SK-MEL-5 (cell line): ENCODE measurements around the gene KLHL36. TPM values are rescaled to one million over a fixed set of nuclear protein-coding genes. Genes with fewer than 3 reads are reported as not detected.

Experiments
- DNase-seq: peaks from one replicate; pipeline ENCODE4 v3.0.0-alpha.2; 2016; ENCODE audit warnings: low read depth, low spot score
- in situ Hi-C: cut with HindIII; loops from 2 replicates; pipeline ENCODE4 v1.10.0; 2016; ENCODE audit warnings: low sequenced_read_pairs, high pct_unique_total_duplicates, low pct_unique_long_range_greater_than_20kb
- total RNA-seq: library from RNA; depleted of rRNA; stranded (reverse); fragments of >200 nt; shearing (Covaris generic); gene quantifications from 2 replicates; pipeline ENCODE4 v1.2.3, GENCODE V29; 2014; rRNA removed

The KLHL36 gene
- total RNA-seq, 1 experiment from 2014 or later: 35.5 TPM

GRCh38 chr16:84700446-84701300, 52.4 kb downstream of the KLHL36 start:
- DNase-seq: peak; percentile 30
- in situ Hi-C loops: no loop called here

GRCh38 chr16:84703681-84704080, 55.4 kb downstream of the KLHL36 start:
- in situ Hi-C loops: no loop called here
- no peak for DNase-seq

- DNase-seq: no peak
- in situ Hi-C loops: no loop called here
These were observed 55.9 kb downstream of the KLHL36 start for GRCh38 chr16:84704253-84704652.

GRCh38 chr16:84706856-84707255, 58.5 kb downstream of the KLHL36 start:
- DNase-seq: no peak
- in situ Hi-C loops: no loop called here

- no peak for DNase-seq
- in situ Hi-C loops: no loop called here
These were observed 61.3 kb downstream of the KLHL36 start for GRCh38 chr16:84709609-84710008.

- no peak for DNase-seq
- in situ Hi-C loops: no loop called here
These were observed 62.4 kb downstream of the KLHL36 start for GRCh38 chr16:84710686-84711085.

Other genes with a start within 250 kb of the KLHL36 start
- 4.4 and 6.7 TPM in 2 replicates for gene MEAK7, start 143.9 kb upstream of the KLHL36 start, total RNA-seq
- 159 and 171 TPM in 2 replicates for gene COTL1, start 30.4 kb upstream of the KLHL36 start, total RNA-seq
- gene USP10, start 51.5 kb downstream of the KLHL36 start, total RNA-seq: 41.1 and 46.8 TPM in 2 replicates
- gene CRISPLD2, start 171.5 kb downstream of the KLHL36 start, total RNA-seq: 0.40 TPM in 2 replicates